Posterior vena cava (tissue), 2 donors: ENCODE results near the gene PSMG2. TPM values are rescaled to one million over a fixed set of nuclear protein-coding genes. Genes with fewer than 3 reads are reported as not detected.
A peak's percentile ranks its signal among the peaks of the same experiment; 100 is the strongest.
"Not testable (repeated sequence)": the region's sequence is repeated elsewhere in the genome, so short reads cannot be mapped to it uniquely, and the experiment has no call there.

Experiments
- DNase-seq: peaks from one replicate; pipeline ENCODE4 v3.0.0-alpha.2; 2020; ENCODE audit warnings: low spot score
- intact Hi-C, 2 donors: fragments of 100-400 bp; cut with DNase I; formaldehyde crosslinking; loops; one replicate each; pipeline versions ENCODE4 v1.14.1 to v1.14.2; 2022 to 2023
- total RNA-seq, 2 donors: library from RNA; stranded (reverse); fragmentation: NEBNext Ultra II Directional; extraction: Animal tissue kit (Norgen Biotek cat#: 25700); gene quantifications; one replicate each; pipeline ENCODE4 v1.2.1, GENCODE V29; 2021
- donor health status: DM: yes; HTN: yes; CAD: no.
- donor health status: DM: yes; HTN: yes; CAD: no.

PSMG2 gene
- total RNA-seq, 2 donors from 2014 or later = 60.6 to 62.3 TPM

DNA sequence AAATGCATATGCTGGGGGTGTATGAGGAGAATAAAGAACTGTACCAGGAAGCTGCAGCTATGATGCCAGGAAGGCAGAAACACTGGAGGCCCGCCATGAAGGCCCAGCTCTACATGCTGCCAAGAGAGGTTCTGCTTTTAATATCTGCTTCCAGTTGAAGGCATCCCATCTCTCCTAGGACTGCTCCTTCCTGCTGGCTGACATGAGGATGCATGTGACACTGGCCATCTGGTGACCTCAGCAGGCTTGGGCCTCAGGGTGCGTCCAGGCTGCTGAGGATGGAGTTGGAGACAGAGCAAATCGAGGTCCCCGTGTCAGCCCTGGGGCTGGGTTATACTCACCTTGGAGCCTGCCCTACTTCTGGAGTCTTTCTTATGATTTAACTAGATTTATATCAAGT is 49.0 kb downstream of the PSMG2 start:
- intact Hi-C loops = no loop called here
- DNase-seq = no peak

DNA sequence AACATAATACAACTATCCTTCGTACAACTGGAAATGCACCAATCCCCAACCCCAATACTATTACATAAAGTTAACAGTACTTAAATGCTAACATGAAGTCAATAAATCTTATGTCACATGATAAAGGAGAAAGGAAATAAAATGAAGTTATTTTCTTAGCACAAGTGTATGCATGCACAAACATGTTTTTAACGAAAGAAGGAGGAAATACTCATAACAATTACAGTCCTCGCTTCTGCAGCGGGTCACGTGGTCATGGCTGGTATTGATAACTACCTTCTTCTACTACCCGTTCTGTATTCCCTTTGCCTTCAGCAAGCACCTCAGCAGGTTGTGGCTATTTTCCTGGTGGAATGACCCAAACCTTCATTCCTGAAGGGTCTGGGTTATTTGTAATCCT is 51.7 kb downstream of the PSMG2 start:
- peak; percentile 4 for DNase-seq
- intact Hi-C loops = no loop called here

DNA sequence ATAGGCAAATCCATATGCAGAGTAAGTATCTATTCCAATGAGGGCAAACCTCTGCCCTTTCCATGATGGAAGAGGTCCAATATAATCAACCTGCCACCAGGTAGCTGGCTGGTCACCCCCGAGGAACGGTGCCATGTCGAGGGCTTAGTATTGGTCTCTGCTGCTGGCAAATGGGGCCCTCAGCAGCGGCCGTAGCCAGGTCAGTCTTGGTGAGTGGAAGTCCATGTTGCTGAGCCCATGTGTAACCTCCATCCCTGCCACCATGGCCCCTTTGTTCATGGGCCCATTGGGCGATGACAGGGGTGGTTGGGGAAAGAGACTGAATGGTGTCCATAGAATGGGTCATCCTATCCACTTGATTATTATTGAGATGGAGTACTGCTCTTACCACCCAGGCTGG is 52.8 kb downstream of the PSMG2 start:
- intact Hi-C loops = loop anchor here in 1 of 2 donors (5.0 kb wide), 1 partner anchor 182 kb away; no protein-coding TSS in a partner anchor
- DNase-seq = peak; percentile 76

DNA sequence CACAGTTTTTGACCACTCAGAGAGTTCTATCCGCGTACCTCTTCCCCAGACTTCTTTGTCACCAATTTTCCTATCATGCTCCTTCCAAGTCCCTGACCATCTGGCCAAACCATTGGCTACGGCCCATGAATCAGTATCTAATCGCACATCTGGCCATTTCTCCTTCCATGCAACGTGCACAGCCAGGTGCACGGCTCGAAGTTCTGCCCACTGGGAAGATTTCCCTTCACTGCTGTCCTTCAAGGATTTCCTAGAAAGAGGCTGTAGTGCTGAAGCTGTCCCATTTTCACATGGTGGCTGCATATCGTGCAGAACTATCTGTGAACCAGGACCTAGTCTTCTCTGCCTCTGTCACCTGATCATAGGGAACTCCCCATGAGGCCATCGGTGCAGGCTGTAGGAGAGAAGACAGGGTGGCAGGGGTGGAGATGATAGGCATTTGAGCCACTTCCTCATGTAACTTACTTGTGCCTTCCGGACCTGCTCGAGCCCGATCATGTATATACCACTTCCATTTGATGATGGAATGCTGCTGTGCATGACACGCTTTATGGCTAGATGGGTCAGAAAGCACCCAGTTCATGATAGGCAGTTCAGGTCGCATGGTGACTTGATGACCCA is 53.9 kb downstream of the PSMG2 start:
- intact Hi-C loops = loop anchor here in 1 of 2 donors (5.0 kb wide), 1 partner anchor 181 kb away; no protein-coding TSS in a partner anchor

DNA sequence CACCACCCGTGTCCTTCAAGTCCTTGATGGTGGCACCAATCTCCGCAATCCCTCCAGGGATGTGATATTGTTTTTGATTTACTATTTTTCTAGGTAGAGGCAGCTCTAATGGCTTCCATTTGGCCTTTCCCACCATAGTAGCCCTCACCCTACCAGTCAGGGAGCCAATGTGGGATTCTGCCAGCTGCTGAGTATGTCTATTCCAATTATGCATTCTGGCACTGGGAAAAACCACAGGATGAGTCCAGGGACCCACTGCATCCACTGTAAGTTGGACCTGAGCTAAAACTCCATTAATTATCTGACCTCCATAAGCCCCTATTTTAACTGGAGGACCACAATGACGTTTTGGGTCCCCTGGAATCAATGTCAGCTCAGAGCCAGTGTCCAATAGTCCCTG is 55.7 kb downstream of the PSMG2 start:
- DNase-seq = not testable (repeated sequence)
- intact Hi-C loops = loop anchor here in 1 of 2 donors (5.0 kb wide), 1 partner anchor 179 kb away; no protein-coding TSS in a partner anchor

More for the DNA sequence above, 53.9 kb downstream of the PSMG2 start:
- not testable (repeated sequence) for DNase-seq

DNA sequence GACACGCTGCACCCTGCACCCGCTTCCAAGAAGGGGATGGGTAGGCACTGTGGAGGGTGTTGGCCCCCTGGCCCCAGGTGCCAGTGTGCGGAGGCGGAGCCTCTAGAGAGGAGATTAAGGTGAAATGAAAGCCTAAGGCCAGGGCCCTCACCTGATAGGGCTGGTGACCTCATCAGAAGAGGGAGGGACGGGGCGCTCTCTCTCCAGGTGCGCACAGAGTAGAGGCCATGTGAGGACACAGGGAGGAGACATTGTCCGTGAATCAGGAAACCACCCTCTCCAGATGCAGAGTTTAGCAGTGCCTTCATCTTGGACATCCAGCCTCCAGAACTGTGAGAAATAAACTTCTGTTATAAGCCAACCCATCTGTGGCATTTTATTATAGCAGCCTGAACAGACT is 62.3 kb downstream of the PSMG2 start:
- intact Hi-C loops = no loop called here
- no peak for DNase-seq

DNA sequence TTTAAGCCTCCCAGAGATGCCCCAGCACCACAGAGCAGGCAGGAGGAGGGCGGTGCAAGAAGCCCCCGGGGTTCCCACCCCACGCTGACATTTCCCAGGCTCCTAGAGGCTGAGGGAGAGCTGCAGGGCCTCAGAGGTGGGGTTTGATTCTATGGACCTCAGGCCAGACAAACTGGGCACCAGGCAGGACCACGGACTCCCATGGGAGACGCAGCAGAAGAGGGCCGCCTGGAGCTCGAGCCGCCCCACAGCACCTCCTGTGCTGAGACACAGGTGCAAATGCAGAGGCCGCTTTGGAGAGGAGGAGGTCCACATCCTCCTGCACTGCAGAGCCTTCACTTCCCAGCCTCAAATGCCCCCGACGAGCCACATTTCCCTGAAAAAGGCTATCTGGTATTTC is 62.7 kb downstream of the PSMG2 start:
- no peak for DNase-seq
- intact Hi-C loops = no loop called here

DNA sequence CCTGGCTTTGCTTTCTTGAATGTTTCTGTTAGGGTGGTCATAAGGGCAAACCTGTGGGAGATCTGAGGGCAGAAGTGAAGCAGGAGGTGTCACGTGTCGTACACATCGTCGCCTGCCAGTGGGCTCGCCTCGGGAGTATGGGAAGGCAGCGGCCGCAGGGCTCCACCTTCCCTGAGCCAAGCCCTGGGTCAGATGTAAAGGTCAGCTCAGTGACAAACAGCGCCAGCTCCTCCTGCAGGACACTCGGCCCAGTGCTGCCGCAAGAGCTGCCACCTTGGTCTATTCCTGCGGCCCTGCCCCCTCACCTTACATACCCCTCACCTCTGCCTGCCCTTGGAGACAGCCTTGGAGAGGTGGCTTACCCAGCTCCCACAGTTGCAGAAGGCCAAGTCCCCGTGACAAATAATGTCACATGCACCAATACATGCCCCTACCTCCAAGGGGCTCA is 64.2 kb downstream of the PSMG2 start:
- intact Hi-C loops = no loop called here
- no peak for DNase-seq

DNA sequence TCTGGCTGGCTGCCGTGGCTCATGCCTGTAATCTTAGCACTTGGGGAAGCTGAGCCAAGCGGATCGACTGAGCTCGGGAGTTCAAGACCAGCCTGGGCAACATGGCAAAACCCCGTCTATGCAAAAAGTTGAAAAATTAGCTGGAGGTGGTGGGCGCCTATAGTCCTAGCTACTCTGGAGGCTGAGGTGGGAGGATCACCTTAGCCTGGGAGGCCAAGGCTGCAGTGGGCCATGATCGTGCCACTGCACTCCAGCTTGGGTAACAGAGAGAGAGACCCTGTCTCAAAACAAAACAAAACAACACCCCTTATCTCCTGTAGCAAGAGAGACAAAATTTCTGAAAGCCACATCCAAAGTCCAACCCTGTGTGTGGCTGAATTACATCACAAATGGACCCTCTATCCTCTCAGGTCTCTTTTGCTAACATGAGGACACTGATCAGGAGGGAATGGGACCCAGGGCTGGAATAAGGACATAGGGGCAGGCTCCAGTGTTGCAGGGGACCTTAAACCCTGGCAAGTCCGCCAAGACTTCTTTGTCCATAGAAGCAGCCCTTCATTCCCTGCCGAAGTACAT is 64.8 kb downstream of the PSMG2 start:
- no peak for DNase-seq
- intact Hi-C loops = no loop called here

DNA sequence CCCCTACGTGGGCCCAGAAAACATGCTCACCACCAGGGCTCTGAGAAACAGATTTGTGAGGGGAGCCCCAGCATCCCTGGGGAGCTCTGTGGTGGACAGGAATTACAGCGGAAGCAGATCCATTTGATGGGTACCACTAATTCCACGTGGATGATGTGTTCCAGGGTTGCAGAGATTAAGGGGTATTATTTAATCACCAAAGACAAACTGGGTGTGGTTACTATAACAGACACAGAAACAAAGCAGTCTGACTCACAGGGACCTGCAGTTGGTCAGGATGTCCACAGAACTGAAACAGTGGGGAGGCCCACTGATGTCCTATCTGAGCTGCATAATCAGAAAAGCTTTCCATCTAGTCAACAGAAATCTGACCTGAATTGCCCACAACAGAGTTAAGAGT is 65.8 kb downstream of the PSMG2 start:
- no peak for DNase-seq
- intact Hi-C loops = no loop called here

DNA sequence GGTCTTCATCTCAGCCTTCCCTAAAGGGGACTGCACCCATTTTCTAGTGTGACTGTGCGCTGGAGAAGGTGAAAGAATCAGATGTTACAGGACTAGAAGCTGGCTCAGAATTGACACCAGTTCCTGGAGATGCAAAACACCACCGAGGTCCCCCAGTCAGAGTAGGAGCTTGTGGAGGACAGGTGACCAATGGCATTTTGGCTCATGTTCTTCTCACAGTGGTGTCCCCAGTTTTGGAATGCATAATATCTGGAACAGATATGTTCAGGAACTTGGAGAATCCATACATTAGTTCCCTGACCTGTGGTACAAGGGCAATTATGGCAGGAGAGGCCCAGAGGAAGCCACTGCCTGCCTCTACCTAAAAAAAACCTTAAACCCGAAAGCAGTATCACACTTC is 66.3 kb downstream of the PSMG2 start:
- intact Hi-C loops = no loop called here
- no peak for DNase-seq

DNA sequence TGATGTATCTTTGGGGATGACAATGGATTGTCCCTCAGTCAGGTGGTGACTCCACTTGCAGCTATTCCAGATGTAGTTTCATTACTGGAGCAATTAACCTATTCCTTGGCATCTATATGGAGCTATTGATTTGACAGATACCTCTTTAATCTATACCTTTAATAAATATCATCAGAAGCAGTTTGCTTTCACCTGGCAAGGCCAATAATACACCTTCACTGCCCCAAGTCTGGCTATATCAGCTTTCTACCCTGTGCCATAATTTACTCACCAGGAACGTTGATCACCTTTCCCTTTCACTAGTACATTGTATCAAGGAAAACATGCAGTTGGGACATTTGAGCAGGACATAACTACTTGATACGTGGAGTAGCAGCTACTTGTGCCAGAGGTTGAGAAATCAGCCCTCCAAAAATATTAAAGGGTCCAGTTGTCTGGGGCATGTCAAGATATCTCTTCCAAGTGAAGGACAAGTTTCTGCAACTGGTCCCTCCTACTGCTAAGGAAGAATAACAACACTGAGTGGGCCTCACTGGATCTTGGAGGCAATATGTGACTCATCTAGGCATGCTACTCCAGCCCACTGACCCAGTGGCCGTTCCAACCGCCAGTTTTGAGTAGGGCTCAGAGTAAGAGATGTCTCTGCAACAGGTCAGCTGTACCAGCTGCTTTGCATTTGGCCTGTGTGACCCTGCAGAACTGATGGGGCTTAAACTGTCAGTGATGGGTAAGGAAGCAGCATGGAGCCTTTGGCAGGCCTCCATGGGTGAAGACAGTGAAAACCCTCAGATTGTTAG is 67.0 kb downstream of the PSMG2 start:
- intact Hi-C loops = no loop called here
- DNase-seq = no peak

DNA sequence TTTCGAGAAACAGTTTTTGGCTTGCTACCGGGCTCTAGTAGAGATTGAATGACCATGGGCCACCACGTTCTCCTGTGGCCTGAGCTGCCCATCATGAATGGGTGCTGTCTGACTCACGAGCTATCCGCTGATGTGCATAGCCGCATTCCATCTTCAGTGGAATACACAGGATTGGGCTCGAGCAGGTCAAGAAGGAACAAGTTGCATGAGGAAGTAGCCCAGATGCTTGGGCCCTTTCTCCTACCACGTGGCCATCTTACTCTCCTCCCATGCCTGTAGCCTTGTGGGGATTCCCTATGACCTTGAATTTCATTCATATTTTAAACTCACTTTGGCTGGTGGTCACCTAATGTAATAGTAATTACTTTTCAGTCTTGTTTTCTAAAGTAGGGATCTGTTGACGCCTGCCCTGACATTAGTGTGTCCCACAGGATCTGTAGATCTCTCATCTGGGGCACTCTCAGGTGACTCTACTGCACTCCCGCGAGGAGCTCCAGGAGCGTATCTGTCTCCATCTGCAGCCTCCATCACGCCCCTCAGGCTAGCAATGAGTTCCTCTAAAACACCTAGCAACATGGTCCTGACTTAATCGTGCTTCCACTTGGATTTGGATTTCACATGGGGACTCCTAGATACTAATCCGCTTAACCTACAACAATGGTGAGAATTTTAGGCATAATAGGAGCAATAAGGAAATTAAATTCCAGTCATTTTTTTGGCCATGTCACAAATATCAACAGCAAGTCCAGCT is 67.8 kb downstream of the PSMG2 start:
- no peak for DNase-seq
- intact Hi-C loops = no loop called here

DNA sequence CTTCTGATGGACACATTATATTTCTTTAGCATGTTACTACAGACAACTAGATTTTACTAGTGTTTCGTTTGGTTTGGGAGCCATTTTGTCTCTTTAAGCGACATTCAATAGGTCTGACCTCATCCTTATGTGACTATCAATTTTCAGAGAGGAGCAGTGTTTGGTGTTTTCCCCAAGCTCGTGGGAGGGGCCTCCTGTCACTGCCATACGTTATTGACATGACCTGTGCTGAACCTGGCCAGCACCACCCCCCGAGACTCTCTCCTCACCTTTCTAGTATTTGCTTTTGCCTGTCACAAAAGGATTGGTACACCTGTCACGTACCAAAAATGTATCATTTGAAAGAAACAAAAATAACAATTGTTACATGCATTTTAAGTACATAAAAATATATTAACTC is 69.3 kb downstream of the PSMG2 start:
- DNase-seq = no peak
- intact Hi-C loops = no loop called here

DNA sequence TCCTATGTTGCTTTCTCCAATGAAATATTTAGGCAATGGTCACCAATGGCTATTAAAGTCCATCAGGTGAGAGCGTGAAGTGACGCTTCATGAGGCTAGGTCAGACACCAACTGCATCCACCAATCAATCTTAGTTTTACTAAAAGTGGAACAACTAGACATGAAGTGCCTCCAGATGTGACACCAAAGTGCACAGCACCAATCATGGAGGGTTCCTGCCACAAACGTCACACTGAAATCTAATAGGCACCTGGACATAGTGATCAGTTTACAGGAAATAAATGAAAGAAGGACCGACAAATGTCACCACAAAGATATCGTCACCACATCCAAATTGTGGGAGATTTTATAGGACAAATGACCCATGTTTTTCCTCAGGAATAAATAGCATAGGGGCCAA is 70.5 kb downstream of the PSMG2 start:
- no peak for DNase-seq
- intact Hi-C loops = no loop called here

DNA sequence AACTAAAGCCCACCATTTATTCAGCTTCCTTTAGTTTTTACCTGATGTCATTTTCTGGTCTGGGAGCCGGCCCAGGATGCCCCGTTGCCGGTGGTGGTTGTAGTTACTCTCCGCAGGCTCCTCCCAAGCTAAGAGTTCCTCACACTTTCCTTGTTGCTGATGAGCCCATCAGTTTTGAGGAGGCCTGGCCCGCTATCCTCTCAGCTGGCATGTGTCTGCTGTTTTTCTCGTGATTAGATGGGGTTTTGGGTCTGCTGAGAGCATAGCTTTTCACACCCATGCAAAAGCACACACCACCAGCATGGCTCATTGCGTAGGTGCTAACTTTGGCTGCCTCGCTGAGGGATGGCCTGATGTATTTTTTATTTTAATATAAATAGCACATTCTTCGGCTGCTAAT is 72.1 kb downstream of the PSMG2 start:
- DNase-seq = no peak
- intact Hi-C loops = no loop called here
